GM21717 (cell line): ENCODE data around the gene ZNF358.

ENCODE experiments used
- ATAC-seq: cut with Tn5 transposase; IDR thresholded peaks from one replicate; pipeline ENCODE4 v1.9.1; 2021; ENCODE audit warnings: mild to moderate bottlenecking, moderate library complexity; ENCODE audit not compliant: unreplicated experiment

The ZNF358 gene

DNA sequence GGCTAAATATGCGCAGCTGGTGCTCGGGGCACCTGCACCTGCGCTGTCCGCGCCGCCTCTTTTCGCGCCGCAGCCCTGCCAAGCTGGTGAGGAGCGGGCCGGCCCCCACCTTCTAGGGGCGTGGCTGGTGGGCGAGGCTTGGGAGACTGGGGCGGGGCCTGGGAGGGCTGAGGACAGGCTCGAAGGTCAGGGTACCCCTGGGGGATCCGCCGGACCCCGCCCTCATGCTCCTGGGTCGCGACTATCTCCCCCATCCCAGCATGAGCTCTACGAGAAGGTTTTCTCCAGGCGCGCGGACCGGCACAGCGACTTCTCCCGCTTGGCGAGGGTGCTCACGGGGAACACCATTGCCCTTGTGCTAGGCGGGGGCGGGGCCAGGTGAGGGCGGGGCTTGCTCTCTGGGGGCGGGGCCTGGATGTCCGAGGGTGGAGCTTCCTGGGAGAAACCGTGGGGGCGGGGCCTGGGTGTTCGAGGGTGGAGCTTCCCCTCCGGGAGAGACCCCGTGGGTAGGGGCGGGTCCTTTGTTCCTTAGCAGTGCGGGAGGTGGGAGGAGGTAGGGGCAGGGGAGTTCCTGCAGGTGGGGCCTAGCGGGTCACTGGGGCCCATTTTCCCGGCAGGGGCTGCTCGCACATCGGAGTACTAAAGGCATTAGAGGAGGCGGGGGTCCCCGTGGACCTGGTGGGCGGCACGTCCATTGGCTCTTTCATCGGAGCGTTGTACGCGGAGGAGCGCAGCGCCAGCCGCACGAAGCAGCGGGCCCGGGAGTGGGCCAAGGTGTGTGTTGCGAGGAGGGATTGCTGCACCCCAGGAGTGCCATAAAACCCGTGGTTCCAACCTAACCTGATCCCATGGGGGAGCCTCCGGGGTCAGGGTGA lies 39.3 kb downstream of the ZNF358 start:
- no peak for ATAC-seq

- no peak for ATAC-seq
Observed at GRCh38 chr19:7556696-7557315, 40.9 kb downstream of the ZNF358 start.

DNA sequence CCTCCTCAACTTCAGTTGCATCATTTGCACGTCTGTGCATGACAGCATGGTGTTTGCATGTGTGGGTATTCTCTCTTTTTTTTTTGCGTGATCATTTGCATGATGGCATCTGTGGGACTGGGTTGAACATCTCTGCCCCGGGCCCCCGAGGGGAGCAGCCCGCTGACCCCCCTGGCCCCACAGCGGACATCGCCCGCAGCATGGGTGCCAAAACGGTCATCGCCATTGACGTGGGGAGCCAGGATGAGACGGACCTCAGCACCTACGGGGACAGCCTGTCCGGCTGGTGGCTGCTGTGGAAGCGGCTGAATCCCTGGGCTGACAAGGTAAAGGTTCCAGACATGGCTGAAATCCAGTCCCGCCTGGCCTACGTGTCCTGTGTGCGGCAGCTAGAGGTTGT lies 42.8 kb downstream of the ZNF358 start:
- no peak for ATAC-seq

DNA sequence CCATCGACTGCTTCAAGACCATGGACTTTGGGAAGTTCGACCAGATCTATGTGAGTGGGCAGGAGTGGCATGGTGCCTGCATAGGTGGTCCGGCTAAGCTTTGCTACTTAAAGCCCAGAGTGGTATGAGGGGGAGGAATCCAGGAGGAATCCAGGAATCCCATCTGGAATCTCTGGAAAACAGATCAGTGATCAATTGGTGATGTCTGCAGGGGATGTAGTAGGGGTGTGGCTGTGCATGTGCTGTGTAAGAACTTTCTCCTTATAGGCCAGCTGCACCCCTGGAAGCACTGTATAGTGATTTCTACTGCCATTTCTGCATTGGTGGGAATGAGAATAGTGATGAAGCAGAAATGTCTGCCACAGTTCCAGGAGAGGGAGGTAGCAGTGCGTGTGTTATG lies 43.2 kb downstream of the ZNF358 start:
- no peak for ATAC-seq

- ATAC-seq = no peak
Observed at GRCh38 chr19:7560255-7560654, 44.4 kb downstream of the ZNF358 start.

- ATAC-seq = no peak
Observed at GRCh38 chr19:7561325-7561724, 45.4 kb downstream of the ZNF358 start.

DNA sequence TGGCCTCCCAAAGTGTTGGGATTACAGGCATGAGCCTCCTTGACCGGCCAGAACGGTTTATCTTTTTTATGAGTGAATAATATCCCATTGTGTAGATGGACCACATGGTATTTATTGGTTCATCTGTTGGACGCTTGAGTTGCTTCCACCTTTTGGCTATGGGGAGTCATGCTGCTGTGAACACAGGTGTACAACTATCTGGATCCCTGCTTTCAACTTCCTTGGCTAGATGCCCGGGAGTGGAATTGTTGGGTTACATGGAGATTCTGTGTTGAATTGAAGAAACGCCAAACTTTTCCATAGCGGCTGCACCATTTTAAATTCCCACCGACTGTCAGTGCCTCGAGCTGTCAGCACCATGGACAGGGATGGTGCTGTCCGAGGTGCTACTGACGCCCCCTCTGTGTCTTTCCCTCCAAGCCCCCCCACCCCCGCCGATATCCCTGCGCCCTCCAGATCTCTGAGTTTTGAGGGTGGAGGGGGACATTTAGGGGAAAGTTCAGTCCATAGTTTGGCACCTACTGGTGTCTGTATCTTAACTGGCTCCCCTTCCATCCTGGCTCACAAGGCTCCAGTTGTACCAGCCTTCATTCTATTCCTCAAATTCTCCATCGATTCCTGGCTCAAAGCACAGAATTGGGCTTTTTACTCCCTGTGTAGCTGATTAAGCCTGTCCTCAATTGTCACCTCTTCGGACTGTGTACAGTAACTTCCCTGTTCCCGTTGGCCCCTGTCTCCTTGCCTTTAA lies 46.9 kb downstream of the ZNF358 start:
- ATAC-seq = no peak

DNA sequence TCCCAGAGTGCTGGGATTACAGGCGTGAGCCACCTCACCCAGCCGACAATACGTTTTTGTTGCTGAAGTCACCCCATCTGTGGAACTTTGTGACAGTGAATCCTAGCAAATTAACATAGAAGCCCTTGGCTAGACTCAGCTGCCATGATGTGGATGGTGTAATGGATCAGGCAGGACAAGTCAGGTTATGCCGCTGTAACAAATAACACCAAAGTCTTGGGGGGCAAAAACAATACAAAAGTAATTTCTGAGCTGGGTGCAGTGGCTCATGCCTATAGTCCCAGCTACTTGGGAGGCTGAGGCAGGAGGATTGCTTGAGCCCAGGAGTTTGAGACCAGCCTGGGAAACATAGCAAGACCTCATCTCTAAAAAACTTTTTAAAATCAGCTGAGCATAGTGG lies 49.0 kb downstream of the ZNF358 start:
- no peak for ATAC-seq

DNA sequence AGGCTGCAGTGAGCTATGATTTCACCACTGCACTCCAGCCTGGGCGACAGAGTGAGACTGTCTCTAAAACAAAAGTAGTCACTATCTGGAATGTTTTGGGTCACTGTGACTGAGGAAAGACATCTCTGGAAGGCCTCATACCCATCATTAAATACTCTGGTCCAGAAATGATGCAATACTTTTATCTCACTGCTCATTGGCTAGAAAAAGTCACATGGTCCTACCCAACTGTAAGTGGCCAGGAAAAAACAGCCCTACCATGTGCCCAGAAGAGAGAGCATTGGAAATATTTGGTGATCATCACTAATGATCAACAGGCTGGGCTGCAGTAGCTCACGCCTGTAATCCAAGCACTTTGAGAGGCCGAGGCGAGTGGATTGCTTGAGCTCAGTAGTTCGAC lies 49.4 kb downstream of the ZNF358 start:
- no peak for ATAC-seq
